DMS153 treated with DMSO at 0.1 percent for 48 hours (cell line): Measurements from ENCODE around the gene RTKN2.
"Not testable (repeated sequence)": the region's sequence is repeated elsewhere in the genome, so short reads cannot be mapped to it uniquely, and the experiment has no call there.

Source experiments
- DNase-seq: peaks from one replicate; lab custom pipeline; 2025; ENCODE audit not compliant: unreplicated experiment; lab: John Stamatoyannopoulos, UW

The RTKN2 gene

GRCh38 chr10:62268399-62269114, at the start of gene RTKN2:
Gene RTKN2, minus strand, starts transcription at chr10:62268844. Its CDS starts 234 bp downstream, at chr10:62268610.
- peak; percentile 90 for DNase-seq

GRCh38 chr10:62317257-62317656, 48.6 kb upstream of the RTKN2 start:
- no peak for DNase-seq

- DNase-seq = no peak
These were observed 40.6 kb upstream of the RTKN2 start for GRCh38 chr10:62309254-62309653.

- no peak for DNase-seq
These were observed 39.5 kb upstream of the RTKN2 start for GRCh38 chr10:62308101-62308500.

- DNase-seq = no peak
These were observed 39.0 kb upstream of the RTKN2 start for GRCh38 chr10:62307635-62308034.

GRCh38 chr10:62306663-62307062, 38.0 kb upstream of the RTKN2 start:
- DNase-seq = no peak

- no peak for DNase-seq
These were observed 37.2 kb upstream of the RTKN2 start for GRCh38 chr10:62305813-62306212.

GRCh38 chr10:62303922-62304321, 35.3 kb upstream of the RTKN2 start:
- DNase-seq = no peak

GRCh38 chr10:62302760-62303159, 34.1 kb upstream of the RTKN2 start:
- no peak for DNase-seq

- no peak for DNase-seq
These were observed 29.2 kb upstream of the RTKN2 start for GRCh38 chr10:62297857-62298256.

GRCh38 chr10:62284221-62284620, 15.6 kb upstream of the RTKN2 start:
- DNase-seq = no peak

- DNase-seq = not testable (repeated sequence)
These were observed 12.7 kb upstream of the RTKN2 start for GRCh38 chr10:62281348-62281747.

- DNase-seq = not testable (repeated sequence)
These were observed 11.7 kb upstream of the RTKN2 start for GRCh38 chr10:62280392-62280791.

GRCh38 chr10:62278441-62278910, 9.8 kb upstream of the RTKN2 start:
- DNase-seq = no peak

GRCh38 chr10:62277971-62278370, 9.3 kb upstream of the RTKN2 start:
- DNase-seq = no peak

GRCh38 chr10:62270020-62270419, 1.4 kb upstream of the RTKN2 start:
- DNase-seq = no peak

- DNase-seq = no peak
These were observed 631 bp downstream of the RTKN2 start for GRCh38 chr10:62268027-62268398.

GRCh38 chr10:62266611-62267010, 2.0 kb downstream of the RTKN2 start:
- DNase-seq = no peak

- no peak for DNase-seq
These were observed 2.5 kb downstream of the RTKN2 start for GRCh38 chr10:62266147-62266546.

GRCh38 chr10:62264702-62265436, 3.8 kb downstream of the RTKN2 start:
- peak; percentile 10 for DNase-seq

- no peak for DNase-seq
These were observed 4.5 kb downstream of the RTKN2 start for GRCh38 chr10:62264126-62264525.

GRCh38 chr10:62261666-62262065, 7.0 kb downstream of the RTKN2 start:
- no peak for DNase-seq
